IMR-90 (cell line): ENCODE results near the gene CCNQ. TPM values are rescaled to one million over a fixed set of nuclear protein-coding genes. Genes with fewer than 3 reads are reported as not detected.

Experiments
- ATAC-seq: fragments of 200-7000 bp; cut with Tn5 transposase; 2 replicates; pipeline ENCODE4 v1.9.1; 2020; ENCODE audit warnings: low read depth, mild to moderate bottlenecking, moderate library complexity
- Bru-seq: library from RNA; stranded (reverse); fragments of 400-500 nt; gene quantifications from one replicate; lab custom pipeline; 2021; lab: Mats Ljungman, UMichigan
- BruChase-seq, 2 experiments: library from RNA; stranded (reverse); fragments of 400-500 nt; gene quantifications; one replicate each; lab custom pipeline; 2021; lab: Mats Ljungman, UMichigan
- BruUV-seq: library from RNA; stranded (reverse); fragments of 400-500 nt; replicated peaks from 2 replicates; lab custom pipeline; 2021; lab: Mats Ljungman, UMichigan
- CTCF ChIA-PET: fragments of 300-600 bp; formaldehyde crosslinking; extraction: SDS; loops from one replicate; lab custom pipeline; 2021; ENCODE audit warnings: antibody characterized with exemption; lab: Yijun Ruan, JAX
- POLR2A ChIA-PET: fragments of 300-600 bp; sonication (Branson Sonifier 250); formaldehyde crosslinking; loops from one replicate; lab custom pipeline; 2022; ENCODE audit warnings: antibody characterized with exemption; ENCODE audit not compliant: unreplicated experiment; lab: Charles Lee
- DNase-seq: peaks from one replicate; pipeline ENCODE4 v3.0.0; 2013
- H2AFZ ChIP-seq: replicated peaks from 2 replicates; pipeline ENCODE3; 2013; ENCODE audit warnings: low read length, mild to moderate bottlenecking; ENCODE audit not compliant: poor library complexity
- H2AK5ac ChIP-seq: 2 replicates; pipeline ENCODE4 v1.6.1; 2013; ENCODE audit warnings: low read depth, low read length, inconsistent platforms
- H2AK9ac ChIP-seq: replicated peaks from 2 replicates; pipeline ENCODE3; 2013; ENCODE audit warnings: mild to moderate bottlenecking, low read depth, low read length, moderate library complexity; ENCODE audit not compliant: poor library complexity
- H2BK120ac ChIP-seq: 2 replicates; pipeline ENCODE4 v1.6.1; 2013; ENCODE audit warnings: low read depth, low read length, inconsistent platforms
- H2BK15ac ChIP-seq: 3 replicates; pipeline ENCODE4 v1.6.1; 2013; ENCODE audit warnings: low read depth, low read length, inconsistent platforms
- H2BK20ac ChIP-seq: 2 replicates; pipeline ENCODE4 v1.6.1; 2013; ENCODE audit warnings: low read depth, mild to moderate bottlenecking, inconsistent platforms, low read length, moderate library complexity
- H2BK5ac ChIP-seq: 2 replicates; pipeline ENCODE4 v1.6.1; 2013; ENCODE audit warnings: mild to moderate bottlenecking, low read depth, low read length, inconsistent platforms; ENCODE audit not compliant: poor library complexity, severe bottlenecking
- H3K14ac ChIP-seq: replicated peaks from 2 replicates; pipeline ENCODE4 v1.6.1; 2013; ENCODE audit warnings: low read depth, low read length, inconsistent platforms
- H3K18ac ChIP-seq: 2 replicates; pipeline ENCODE4 v1.6.1; 2013; ENCODE audit warnings: low read depth, low read length, control low read depth
- H3K23ac ChIP-seq: 2 replicates; pipeline ENCODE4 v1.6.1; 2013; ENCODE audit warnings: low read depth, low read length, inconsistent platforms
- H3K27ac ChIP-seq: 2 replicates; pipeline ENCODE4 v1.5.1; 2013; ENCODE audit warnings: mild to moderate bottlenecking, control low read depth, low read length; ENCODE audit not compliant: insufficient read depth
- H3K27me3 ChIP-seq: 2 replicates; pipeline ENCODE4 v1.6.1; 2013; ENCODE audit warnings: low read length; ENCODE audit not compliant: control insufficient read depth, insufficient read depth
- H3K36me3 ChIP-seq: 2 replicates; pipeline ENCODE4 v1.6.1; 2013; ENCODE audit warnings: low read length, mixed read lengths; ENCODE audit not compliant: control insufficient read depth, insufficient read depth
- H3K4ac ChIP-seq: 2 replicates; pipeline ENCODE4 v1.6.1; 2013; ENCODE audit warnings: low read depth, low read length, inconsistent platforms
- H3K4me1 ChIP-seq: 2 replicates; pipeline ENCODE4 v1.6.1; 2013; ENCODE audit warnings: low read length, mixed read lengths; ENCODE audit not compliant: control insufficient read depth, insufficient read depth
- H3K4me2 ChIP-seq: 2 replicates; pipeline ENCODE4 v1.6.1; 2013; ENCODE audit warnings: low read depth, mild to moderate bottlenecking, control low read depth, low read length, moderate library complexity
- H3K4me3 ChIP-seq: 2 replicates; pipeline ENCODE4 v1.5.1; 2013; ENCODE audit warnings: low read depth, mild to moderate bottlenecking, control low read depth, low read length, moderate library complexity; ENCODE audit not compliant: insufficient read depth
- H3K56ac ChIP-seq: 2 replicates; pipeline ENCODE4 v1.6.1; 2013; ENCODE audit warnings: low read length, inconsistent platforms; ENCODE audit not compliant: insufficient read depth; ENCODE audit errors: extremely low read depth
- H3K79me1 ChIP-seq, 2 experiments: 2 replicates each; pipeline ENCODE4 v1.6.1; 2013; ENCODE audit warnings: low read length in 2 of 2, inconsistent platforms in 1 of 2, low read depth in 1 of 2
- H3K9ac ChIP-seq: 2 replicates; pipeline ENCODE4 v1.6.1; 2013; ENCODE audit warnings: low read depth, low read length, control low read depth
- H3K9me1 ChIP-seq: 2 replicates; pipeline ENCODE4 v1.6.1; 2013; ENCODE audit warnings: low read length, inconsistent platforms; ENCODE audit not compliant: insufficient read depth
- H3K9me3 ChIP-seq: 2 replicates; pipeline ENCODE4 v1.6.1; 2013; ENCODE audit warnings: low read length; ENCODE audit not compliant: control insufficient read depth, insufficient read depth
- H4K20me1 ChIP-seq: 2 replicates; pipeline ENCODE4 v1.6.1; 2013; ENCODE audit warnings: low read length, inconsistent platforms; ENCODE audit not compliant: insufficient read depth
- H4K5ac ChIP-seq: 2 replicates; pipeline ENCODE4 v1.6.1; 2013; ENCODE audit warnings: mild to moderate bottlenecking, low read depth, low read length, control low read depth
- H4K8ac ChIP-seq, 2 experiments: 2 replicates each; pipeline ENCODE4 v1.6.1; 2013; ENCODE audit warnings: low read depth in 2 of 2, low read length in 2 of 2, control low read depth in 1 of 2, inconsistent platforms in 1 of 2
- H4K91ac ChIP-seq: 2 replicates; pipeline ENCODE4 v1.6.1; 2013; ENCODE audit warnings: low read depth, low read length, inconsistent platforms; ENCODE audit not compliant: insufficient read depth
- MXI1 ChIP-seq: IDR thresholded peaks from 2 replicates; pipeline ENCODE4 v1.6.1; 2012; ENCODE audit warnings: low read depth, mild to moderate bottlenecking, low read length, moderate library complexity, borderline replicate concordance
- POLR2A ChIP-seq: IDR thresholded peaks from 2 replicates; pipeline ENCODE4 v1.6.1; 2012; ENCODE audit warnings: mild to moderate bottlenecking, low read depth, low read length
- USF2 ChIP-seq: fragments of 150-350 bp; IDR thresholded peaks from 2 replicates; pipeline ENCODE4 v1.6.1; 2017; ENCODE audit warnings: mild to moderate bottlenecking, antibody characterized with exemption, low read length, low read depth
- WGBS, 2 experiments: methylation state at CpG; one replicate each; pipeline versions ENCODE4 v1.1.5 to v1.1.7; 2013; ENCODE audit warnings: missing lambda C conversion rate in 2 of 2; ENCODE audit not compliant: insufficient read length in 1 of 2; ENCODE audit errors: extremely low coverage in 2 of 2; 5-methylcytosine and 5-hydroxymethylcytosine counted together
- dilution Hi-C: fragments of 300-500 bp; cut with HindIII; formaldehyde crosslinking; loops from one replicate; pipeline ENCODE4 v1.14.3; 2018; ENCODE audit warnings: low sequenced_read_pairs; ENCODE audit not compliant: unreplicated experiment
- in situ Hi-C: fragments of 300-500 bp; cut with MboI; formaldehyde crosslinking; loops from 3 replicates; pipeline ENCODE4 v1.14.3; 2019; ENCODE audit warnings: low sequenced_read_pairs, inconsistent platforms, mixed read lengths
- intact Hi-C: fragments of 100-400 bp; cut with micrococcal nuclease; formaldehyde crosslinking; loops from 2 replicates; pipeline ENCODE4 v1.10.0; 2022
- long read RNA-seq: library from polyadenylated mRNA; unstranded; transcript quantifications from one replicate; pipeline ENCODE4 v2.0.0, GENCODE V29; 2021; ENCODE audit not compliant: unreplicated experiment
- polyA plus RNA-seq, 3 experiments: library from polyadenylated mRNA; depleted of rRNA; stranded (reverse); fragments of >200 nt; gene quantifications; 2 replicates each; pipeline ENCODE4 v1.2.3, GENCODE V29; 2012; ENCODE audit warnings: low replicate concordance in 1 of 3
- total RNA-seq: library from RNA; depleted of rRNA; stranded (reverse); fragments of >200 nt; gene quantifications from 2 replicates; pipeline ENCODE4 v1.2.3, GENCODE V29; 2012; rRNA removed

CCNQ gene
- total RNA-seq (26.9 and 27.6 TPM in 2 replicates), polyA plus RNA-seq (2012; rRNA removed) (35.2 and 39.1 TPM in 2 replicates), Bru-seq, nascent RNA (percentile 53 among the genes with signal in this experiment), BruChase-seq, experiment 1, labeled RNA remaining after a 6-hour chase (percentile 48 among the genes with signal in this experiment), BruChase-seq, experiment 2, labeled RNA remaining after a 2-hour chase (percentile 44 among the genes with signal in this experiment)
- 23.9 and 50.9 TPM in 2 replicates for polyA plus RNA-seq (2012; cell fraction: cytosol; rRNA removed)
- polyA plus RNA-seq (2012; cell fraction: nucleus; rRNA removed; ENCODE audit: low replicate concordance), result 15.4 and 26.3 TPM in 2 replicates
- long read RNA-seq, transcript CCNQ-202 (5 exons, 1,164 nt), result minor isoform, 10 of 31 reads
- long read RNA-seq, transcript CCNQ-204 (5 exons, 1,306 nt), result major isoform, 13 of 31 reads
- long read RNA-seq, partial matches to known transcripts, result 1 of 31 reads
- long read RNA-seq, other reads (novel, unspliced or antisense), result 3 of 31 reads

GRCh38 chrX:153598541-153599191, at the start of gene CCNQ:
TSS of gene CCNQ (minus strand) at chrX:153599139. CDS start at chrX:153599073, 66 bp downstream.
- ATAC-seq (peak; percentile 67), DNase-seq (peak; percentile 10)
- Histone ChIP-seq H3K9me1 (no peaks in the 10 kb centered on the region), H3K56ac (peak within 1 kb of the TSS; percentile 30), H2BK20ac (no peak within 1 kb of the TSS), H2AFZ (peak within 1 kb of the TSS; percentile 93), H2BK15ac (no peak within 1 kb of the TSS), H4K20me1 (peaks cover 20% of the 10 kb centered on the region; the same call in 1 of the 2 replicates), H3K14ac (peak within 1 kb of the TSS; percentile 79), H3K23ac (peak within 1 kb of the TSS; percentile 49), H4K5ac (peak within 1 kb of the TSS; percentile 46; the same call in 1 of the 2 replicates), H3K79me1 (peaks cover 6 to 22% of the 10 kb centered on the region in 2 experiments; a peak in 3 of 4 replicates), H3K4me3 (peak within 1 kb of the TSS; percentile 94), H3K36me3 (peaks cover 6% of the 10 kb centered on the region), H3K4me2 (peak within 1 kb of the TSS; percentile 98), H3K4ac (peak within 1 kb of the TSS; percentile 22; the same call in 1 of the 2 replicates), H2BK120ac (no peak within 1 kb of the TSS), H3K4me1 (0 out of 2 replicates have a peak, but pooled peaks cover 3% of the 10 kb centered on the region), H3K18ac (no peak within 1 kb of the TSS; the same call in 1 of the 2 replicates), H2AK5ac (no peak within 1 kb of the TSS), H3K9me3 (peaks cover 2% of the 10 kb centered on the region; the same call in 1 of the 2 replicates), H4K91ac (no peak within 1 kb of the TSS; the same call in 1 of the 2 replicates), H3K27ac (peak within 1 kb of the TSS; percentile 80; the same call in 1 of the 2 replicates), H2BK5ac (peak within 1 kb of the TSS; percentile 11), H3K27me3 (no peaks in the 10 kb centered on the region; the same call in 1 of the 2 replicates), H2AK9ac (peak within 1 kb of the TSS; percentile 88), H4K8ac (peak within 1 kb of the TSS; percentile 46 to 61; a peak in 2 of 4 replicates), H3K9ac (peak within 1 kb of the TSS; percentile 88)
- TF ChIP-seq MXI1, result 0 out of 2 replicates have a peak, but pooled peaks have one; percentile 2
- no peak for TF ChIP-seq USF2
- TF ChIP-seq POLR2A, result peak; percentile 63; the same call in 1 of the 2 replicates
- ChIA-PET CTCF (interaction anchor here (0.6 kb wide), 2 partner anchors 11 to 111 kb away, joined by 4 to 9 read pairs; no protein-coding TSS in a partner anchor), POLR2A (no interaction called here)
- WGBS, 2 experiments, result 19% methylated on average over 35 of the region's 79 CpGs; no CpG with 5 or more reads in 1 of the 2 experiments
- no TSS peak for BruUV-seq
- in situ Hi-C loops (no loop called here), intact Hi-C loops (loop anchor here (2.0 kb wide), 1 partner anchor 78 kb away; no protein-coding TSS in a partner anchor), dilution Hi-C loops (no loop called here)
